CD4-positive, alpha-beta memory T cell (primary cell): ENCODE measurements around the gene CXADR. TPM values are rescaled to one million over a fixed set of nuclear protein-coding genes. Genes with fewer than 3 reads are reported as not detected.

Source experiments
- CTCF ChIA-PET: fragments of 350-600 bp; sonication (Branson Sonifier 250); formaldehyde crosslinking; loops from one replicate; lab custom pipeline; 2021; ENCODE audit warnings: inconsistent platforms; ENCODE audit not compliant: partially characterized antibody; lab: Charles Lee
- POLR2A ChIA-PET: fragments of 350-600 bp; sonication (Branson Sonifier 250); formaldehyde crosslinking; loops from one replicate; lab custom pipeline; 2021; ENCODE audit not compliant: partially characterized antibody; lab: Charles Lee
- DNase-seq, 5 donors: peaks; one replicate each; pipeline versions ENCODE4 v3.0.0 to v3.0.0-alpha.2; 2020 to 2022; ENCODE audit warnings: mixed read lengths in 1 of 5
- H3K27ac ChIP-seq: one replicate; pipeline ENCODE4 v1.7.0; 2013; ENCODE audit warnings: low read depth, low read length
- H3K27me3 ChIP-seq: 2 replicates; pipeline ENCODE4 v1.7.0; 2013; ENCODE audit warnings: mild to moderate bottlenecking, low read length, moderate library complexity; ENCODE audit not compliant: insufficient read depth
- H3K36me3 ChIP-seq: 2 replicates; pipeline ENCODE4 v1.7.0; 2013; ENCODE audit warnings: mild to moderate bottlenecking, low read length, moderate library complexity; ENCODE audit not compliant: insufficient read depth
- H3K4me1 ChIP-seq: 2 replicates; pipeline ENCODE4 v1.7.0; 2013; ENCODE audit warnings: mild to moderate bottlenecking, low read length, moderate library complexity; ENCODE audit not compliant: insufficient read depth
- H3K4me3 ChIP-seq, 2 donors: one replicate each; pipeline ENCODE4 v1.7.0; 2013; ENCODE audit warnings: low read length in 2 of 2, mild to moderate bottlenecking in 1 of 2
- H3K9me3 ChIP-seq, 2 donors: one replicate each; pipeline ENCODE4 v1.7.0; 2013; ENCODE audit warnings: low read length in 2 of 2, control low read depth in 1 of 2; ENCODE audit not compliant: control insufficient read depth in 1 of 2
- H3K27ac Mint-ChIP-seq, 7 donors: one replicate each; pipeline ENCODE4 v1.8.0; 2020 to 2021; ENCODE audit warnings: mixed read lengths in 7 of 7, mild to moderate bottlenecking in 6 of 7, inconsistent platforms in 3 of 7, moderate library complexity in 3 of 7
- H3K27me3 Mint-ChIP-seq, 2 donors: one replicate each; pipeline ENCODE4 v1.8.0; 2020 to 2021; ENCODE audit warnings: mixed read lengths in 2 of 2
- H3K36me3 Mint-ChIP-seq, 2 donors: one replicate each; pipeline ENCODE4 v1.8.0; 2020 to 2021; ENCODE audit warnings: mixed read lengths in 2 of 2, inconsistent platforms in 1 of 2, mild to moderate bottlenecking in 1 of 2
- H3K4me1 Mint-ChIP-seq, 4 donors: one replicate each; pipeline ENCODE4 v1.8.0; 2020 to 2021; ENCODE audit warnings: mixed read lengths in 4 of 4, mild to moderate bottlenecking in 1 of 4
- H3K4me3 Mint-ChIP-seq, 8 donors: one replicate each; pipeline ENCODE4 v1.8.0; 2020 to 2021; ENCODE audit warnings: mixed read lengths in 8 of 8, mild to moderate bottlenecking in 7 of 8, moderate library complexity in 6 of 8, inconsistent platforms in 3 of 8
- H3K9me3 Mint-ChIP-seq, 8 donors: one replicate each; pipeline ENCODE4 v1.8.0; 2020 to 2021; ENCODE audit warnings: mixed read lengths in 8 of 8, mild to moderate bottlenecking in 5 of 8, inconsistent platforms in 3 of 8, moderate library complexity in 1 of 8
- intact Hi-C: fragments of 100-400 bp; cut with micrococcal nuclease; formaldehyde crosslinking; loops from one replicate; pipeline ENCODE4 v1.15.1; 2023
- polyA plus RNA-seq, 2 donors: library from polyadenylated mRNA; unstranded; fragments of 300-500 nt; fragmentation: Illumina TruSeq; gene quantifications; one replicate each; pipeline ENCODE4 v1.2.3, GENCODE V29; 2021
- total RNA-seq, 2 experiments: library from RNA; stranded (reverse); gene quantifications; one replicate each; pipeline ENCODE4 v1.2.3, GENCODE V29; 2021

Gene CXADR
- total and polyA plus RNA-seq, 4 experiments from 2014 or later = 0.13 to 1.4 (median 0.82) TPM

GRCh38 chr21:17631195-17631594 is 118.4 kb downstream of the CXADR start:
- no peaks in the 10 kb centered on the region for H3K36me3 Mint-ChIP-seq
- Histone ChIP-seq H3K9me3 (no peaks in the 10 kb centered on the region), H3K4me1 (no peaks in the 10 kb centered on the region), H3K27ac (no peak overlapping the region), H3K27me3 (peaks cover 6% of the 10 kb centered on the region), H3K36me3 (no peaks in the 10 kb centered on the region), H3K4me3 (no peak overlapping the region)
- no peak for DNase-seq
- ChIA-PET POLR2A (no interaction called here), CTCF (interaction anchor here (1.3 kb wide), 1 partner anchor 46 kb away, joined by 4 read pairs; no protein-coding TSS in a partner anchor)
- H3K9me3 Mint-ChIP-seq = no peaks in the 10 kb centered on the region
- no peak overlapping the region for H3K27ac Mint-ChIP-seq
- peaks cover 2 to 7% of the 10 kb centered on the region in 2 donors for H3K27me3 Mint-ChIP-seq
- no peak overlapping the region for H3K4me3 Mint-ChIP-seq
- H3K4me1 Mint-ChIP-seq = no peaks in the 10 kb centered on the region
- intact Hi-C loops = no loop called here

- no peak overlapping the region for H3K27ac Mint-ChIP-seq
- H3K4me3 ChIP-seq = no peak overlapping the region
- no peaks in the 10 kb centered on the region for H3K4me1 Mint-ChIP-seq
- H3K27me3 Mint-ChIP-seq = peaks cover 0 to 3% of the 10 kb centered on the region in 2 donors
- H3K36me3 ChIP-seq = no peaks in the 10 kb centered on the region
- H3K4me1 ChIP-seq = no peaks in the 10 kb centered on the region
- H3K27ac ChIP-seq = no peak overlapping the region
- no peak for DNase-seq
- intact Hi-C loops = no loop called here
- CTCF ChIA-PET = no interaction called here
- H3K27me3 ChIP-seq = no peaks in the 10 kb centered on the region
- H3K9me3 Mint-ChIP-seq = peaks cover 0 to 6% (median 2%) of the 10 kb centered on the region in 8 donors
- peaks cover 0 to 5% of the 10 kb centered on the region in 2 donors for H3K36me3 Mint-ChIP-seq
- H3K4me3 Mint-ChIP-seq = no peak overlapping the region
- POLR2A ChIA-PET = no interaction called here
- H3K9me3 ChIP-seq = no peaks in the 10 kb centered on the region
These were observed 123.9 kb downstream of the CXADR start for GRCh38 chr21:17636711-17637110.

- Mint-ChIP-seq H3K36me3 (peaks cover 0 to 5% of the 10 kb centered on the region in 2 donors), H3K4me1 (peaks cover 0 to 7% (median 2%) of the 10 kb centered on the region in 4 donors), H3K27me3 (no peaks in the 10 kb centered on the region), H3K27ac (no peak overlapping the region), H3K9me3 (peaks cover 0 to 6% (median 2%) of the 10 kb centered on the region in 8 donors), H3K4me3 (no peak overlapping the region)
- Histone ChIP-seq H3K4me3 (no peak overlapping the region), H3K27me3 (no peaks in the 10 kb centered on the region), H3K27ac (no peak overlapping the region), H3K9me3 (no peaks in the 10 kb centered on the region), H3K4me1 (no peaks in the 10 kb centered on the region), H3K36me3 (no peaks in the 10 kb centered on the region)
- DNase-seq = no peak
- intact Hi-C loops = no loop called here
- POLR2A ChIA-PET = no interaction called here
- CTCF ChIA-PET = no interaction called here
These were observed 128.0 kb downstream of the CXADR start for GRCh38 chr21:17640821-17641220.

Other genes starting within 250 kb of the CXADR start
- gene BTG3, start 99.9 kb downstream of the CXADR start, total RNA-seq = 10 to 100 TPM; 19.2 to 20.6 TPM
- 10 to 100 TPM in 1 of 2 donors, 1 to 10 TPM in 1; 9.7 to 12.6 TPM for gene BTG3, start 99.9 kb downstream of the CXADR start, polyA plus RNA-seq